AG09319 (cell line): Measurements from ENCODE around the gene ITSN1.

ENCODE experiments used
- DNase-seq: peaks from one replicate; pipeline ENCODE4 v3.0.0-alpha.2; 2010; ENCODE audit warnings: low read depth; ENCODE audit errors: extremely low read depth
- CTCF ChIP-seq: IDR thresholded peaks from 2 replicates; pipeline ENCODE4 v1.5.1; 2011; ENCODE audit warnings: low read depth, mild to moderate bottlenecking, inconsistent platforms, low read length, moderate library complexity

The ITSN1 gene

GRCh38 chr21:33847588-33848248, 205.4 kb downstream of the ITSN1 start:
- no peak for DNase-seq
- no peak for TF ChIP-seq CTCF

GRCh38 chr21:33848249-33848953, 206.1 kb downstream of the ITSN1 start:
- no peak for TF ChIP-seq CTCF
- DNase-seq = no peak

- DNase-seq = no peak
- no peak for TF ChIP-seq CTCF
Measured at GRCh38 chr21:33849834-33850233, 207.5 kb downstream of the ITSN1 start.

- DNase-seq = no peak
- no peak for TF ChIP-seq CTCF
Measured at GRCh38 chr21:33850401-33850800, 208.1 kb downstream of the ITSN1 start.

GRCh38 chr21:33850985-33851384, 208.7 kb downstream of the ITSN1 start:
- TF ChIP-seq CTCF = no peak
- no peak for DNase-seq

GRCh38 chr21:33852485-33852884, 210.2 kb downstream of the ITSN1 start:
- no peak for DNase-seq
- TF ChIP-seq CTCF = no peak

- TF ChIP-seq CTCF = no peak
- DNase-seq = no peak
Measured at GRCh38 chr21:33854604-33855003, 212.3 kb downstream of the ITSN1 start.
